ENCODE data around the gene CTDSPL. TPM values are rescaled to one million over a fixed set of nuclear protein-coding genes. Genes with fewer than 3 reads are reported as not detected.

Gene CTDSPL
- total and polyA plus RNA-seq, 2 of the 8 experiments (the other 6 are each of a cell fraction or from before 2014, with no cell fraction given) = 20.3 to 42.2 TPM

DNA sequence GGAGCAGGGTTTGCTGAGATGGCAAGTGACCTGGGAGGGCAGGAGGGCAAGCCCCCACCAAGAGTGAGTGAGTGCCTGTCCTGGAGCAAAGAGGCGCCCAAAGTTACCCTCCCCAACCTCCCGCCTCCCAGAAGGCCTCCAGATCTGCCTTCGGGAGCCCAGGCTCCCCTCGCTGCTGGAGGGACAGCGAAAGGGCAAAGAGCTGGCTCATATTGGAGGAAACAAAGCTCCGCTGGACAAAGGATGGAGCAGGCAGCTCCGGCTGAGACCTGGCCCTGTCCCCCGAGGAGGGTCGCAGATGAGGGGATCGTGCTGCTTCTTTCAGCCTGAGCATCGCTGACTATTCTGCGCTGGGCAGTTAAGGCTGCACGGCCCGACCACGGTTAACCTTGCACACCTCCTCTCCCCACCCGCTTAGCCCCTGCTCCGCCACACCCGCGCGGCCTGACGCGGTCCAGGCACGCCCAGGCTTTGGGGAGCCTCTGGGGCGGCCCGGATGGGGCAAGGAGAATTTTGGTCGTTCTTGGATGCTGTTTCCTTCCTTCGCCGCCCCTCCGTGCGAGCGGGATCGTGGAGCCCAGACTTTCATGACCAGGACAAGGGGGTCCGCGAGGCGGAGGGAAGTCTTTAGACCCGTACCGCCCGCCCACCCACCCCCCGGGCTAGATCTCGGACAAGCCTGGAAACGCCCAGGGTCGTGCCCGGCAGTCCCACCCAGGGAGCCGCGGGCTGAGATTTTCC is 167.1 kb downstream of the CTDSPL start:
- CTCF ChIA-PET (ENCODE audit: partially characterized antibody) = interaction anchor here (0.7 to 4.1 kb wide), 8 partner anchors 10 to 214 kb away, joined by 3 to 15 read pairs (median 3); partner anchors contain the start of gene DLEC1
- H3K4me2 ChIP-seq (ENCODE audit: insufficient read depth in 1 of 2, low read depth in 2 of 2, low read length in 2 of 2) = peak overlapping the region; percentile 69 to 98
- DNase-seq (ENCODE audit: low read depth in 1 of 2, low spot score in 2 of 2) = peak in 1 of 2 experiments; percentile 77
- TF ChIP-seq CBX8 (IDR thresholded peaks at IDR 0.05; ENCODE audit: borderline replicate concordance, low read depth, low read length) = no peak
- TF ChIP-seq BRCA1 (IDR thresholded peaks at IDR 0.05; ENCODE audit: low read depth, low read length) = no peak
- no peak for TF ChIP-seq SP2 (IDR thresholded peaks at IDR 0.05; ENCODE audit: low read length)
- TF ChIP-seq PHF8 (conservative IDR thresholded peaks at IDR 0.05; ENCODE audit: low read depth, low read length) = no peak
- peak; percentile 55; the same call in 1 of the 2 replicates for TF ChIP-seq TBP (IDR thresholded peaks at IDR 0.05; ENCODE audit: low read depth, low read length)
- TF ChIP-seq EZH2 (IDR thresholded peaks at IDR 0.05; ENCODE audit: low read depth, low read length, severe bottlenecking) = peak; percentile 59
- TF ChIP-seq SIX5 (IDR thresholded peaks at IDR 0.05; ENCODE audit: low read depth, low read length) = no peak
- no peak for TF ChIP-seq POLR2A (IDR thresholded peaks at IDR 0.05; ENCODE audit: control extremely low read depth in 1 of 2, low read depth in 2 of 2, low read length in 2 of 2)
- no peak for TF ChIP-seq NANOG (IDR thresholded peaks at IDR 0.05; ENCODE audit: insufficient read depth, low read depth, low read length, poor library complexity, severe bottlenecking)
- TF ChIP-seq, protein P1, sequence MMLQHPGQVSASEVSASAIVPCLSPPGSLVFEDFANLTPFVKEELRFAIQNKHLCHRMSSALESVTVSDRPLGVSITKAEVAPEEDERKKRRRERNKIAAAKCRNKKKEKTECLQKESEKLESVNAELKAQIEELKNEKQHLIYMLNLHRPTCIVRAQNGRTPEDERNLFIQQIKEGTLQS (IDR thresholded peaks at IDR 0.05; ENCODE audit: insufficient read depth, low read depth, low read length) = no peak
- TF ChIP-seq SAP30 (IDR thresholded peaks at IDR 0.05; ENCODE audit: insufficient read depth, insufficient replicate concordance, low read length) = no peak

More for the DNA sequence above, 167.1 kb downstream of the CTDSPL start:
- Histone ChIP-seq H2AK5ac (ENCODE audit: low read depth, low read length) (no peak overlapping the region), H2BK20ac (ENCODE audit: low read length) (no peak overlapping the region), H3K27ac (ENCODE audit: low read depth, low read length) (no peak overlapping the region), H3K79me2 (ENCODE audit: control insufficient read depth in 1 of 2, insufficient read depth in 2 of 2, low read length in 2 of 2) (no peaks in the 10 kb centered on the region), H3K36me3 (ENCODE audit: control insufficient read depth in 2 of 4, insufficient read depth in 4 of 4, low read length in 3 of 4) (no peaks in the 10 kb centered on the region), H4K20me1 (replicated peaks in 1 of 2; ENCODE audit: control insufficient read depth in 1 of 2, insufficient read depth in 2 of 2, low read length in 2 of 2) (peaks cover 8% of the 10 kb centered on the region in 2 experiments), H3K14ac (ENCODE audit: insufficient read length) (no peak overlapping the region), H4K91ac (replicated peaks; ENCODE audit: insufficient read length, low read length) (no peak overlapping the region), H3K4ac (replicated peaks; ENCODE audit: insufficient read length, low read depth, low read length) (peak overlapping the region; percentile 5), H4K8ac (ENCODE audit: extremely low read depth, insufficient read depth, low read length) (peak overlapping the region; percentile 39), H2AFZ (ENCODE audit: low read length) (0 out of 2 replicates have a peak overlapping the region, but pooled peaks have one; percentile 42), H3K4me3 (ENCODE audit: extremely low read depth in 1 of 4, insufficient read depth in 2 of 4, low read depth in 3 of 4, low read length in 4 of 4) (peak overlapping the region; percentile 49 to 88 (median 62)), H3K23ac (ENCODE audit: insufficient read length) (no peak overlapping the region), H3K79me1 (ENCODE audit: low read depth, low read length) (no peaks in the 10 kb centered on the region), H4K5ac (ENCODE audit: insufficient read length, low read depth, low read length) (no peak overlapping the region), H3K9me3 (ENCODE audit: insufficient read depth in 2 of 2, low read depth in 1 of 2, low read length in 1 of 2) (no peaks in the 10 kb centered on the region), H2BK5ac (ENCODE audit: low read depth, low read length) (no peak overlapping the region), H2BK15ac (ENCODE audit: low read length) (no peak overlapping the region), H2BK120ac (replicated peaks; ENCODE audit: low read depth, low read length) (no peak overlapping the region), H3K4me1 (replicated peaks in 1 of 4; ENCODE audit: control insufficient read depth in 3 of 4, insufficient read depth in 4 of 4, low read length in 3 of 4) (peaks cover 0 to 7% (median 4%) of the 10 kb centered on the region in 4 experiments; a peak in 6 of 7 replicates), H2BK12ac (ENCODE audit: low read depth, low read length) (peak overlapping the region; percentile 17; the same call in 1 of the 2 replicates), H3K23me2 (ENCODE audit: low read depth, low read length) (peaks cover 18% of the 10 kb centered on the region; the same call in 1 of the 2 replicates), H3K56ac (replicated peaks; ENCODE audit: insufficient read length, low read depth, low read length) (peak overlapping the region; percentile 33), H3K27me3 (replicated peaks in 1 of 4; ENCODE audit: control insufficient read depth in 3 of 4, extremely low read depth in 1 of 4, insufficient read depth in 3 of 4, low read length in 3 of 4) (peaks cover 27 to 58% (median 50%) of the 10 kb centered on the region in 4 experiments), H3K9ac (replicated peaks in 1 of 4; ENCODE audit: extremely low read depth in 1 of 4, low read depth in 3 of 4, low read length in 3 of 4) (peak overlapping the region in 2 of 4 experiments; percentile 25 to 45; a peak in 3 of 7 replicates), H3K18ac (ENCODE audit: extremely low read depth, low read length) (peak overlapping the region; percentile 83)
- WGBS, 2 experiments (ENCODE audit: extremely low coverage in 1 of 2, insufficient coverage in 1 of 2, insufficient read length in 1 of 2, insufficient replicate concordance in 2 of 2, low coverage in 1 of 2, low lambda C conversion rate in 2 of 2, missing lambda C conversion rate in 1 of 2) = 7% methylated on average over 36 of the region's 45 CpGs; no CpG with 5 or more reads in 1 of the 2 experiments
- no peak for FAIRE-seq
- POLR2A ChIA-PET (ENCODE audit: partially characterized antibody) = interaction anchor here (0.6 to 2.2 kb wide), 5 partner anchors 10 to 468 kb away, joined by 3 to 9 read pairs (median 3); partner anchors contain the start of genes ACAA1 and DLEC1
